GM23338 (cell line): ENCODE data around the gene TLE1. TPM values are rescaled to one million over a fixed set of nuclear protein-coding genes. Genes with fewer than 3 reads are reported as not detected.

Experiments used
- ATAC-seq: fragments of 200-7000 bp; cut with Tn5 transposase; 3 replicates; pipeline ENCODE4 v1.9.1; 2020
- DNase-seq: peaks from one replicate; pipeline ENCODE4 v3.0.0-alpha.2; 2015; ENCODE audit warnings: low spot score
- H2AFZ ChIP-seq: fragments of 200-600 bp; sonication (generic); 2 replicates; pipeline ENCODE4 v1.8.0; 2016; ENCODE audit warnings: antibody characterized with exemption, mild to moderate bottlenecking, moderate library complexity
- H3F3A ChIP-seq: fragments of 200-600 bp; sonication (generic); replicated peaks from 2 replicates; pipeline ENCODE4 v1.8.0; 2017; ENCODE audit warnings: antibody characterized with exemption, mixed run types, low read depth
- H3K27ac ChIP-seq: fragments of 200-600 bp; sonication (generic); 2 replicates; pipeline ENCODE4 v1.6.1; 2016; ENCODE audit warnings: low read depth
- H3K27me3 ChIP-seq: fragments of 200-600 bp; sonication (generic); 2 replicates; pipeline ENCODE4 v1.8.0; 2016; ENCODE audit warnings: mild to moderate bottlenecking, mixed run types, moderate library complexity; ENCODE audit not compliant: insufficient read depth
- H3K36me3 ChIP-seq: fragments of 200-600 bp; sonication (generic); 2 replicates; pipeline ENCODE4 v1.8.0; 2016; ENCODE audit warnings: mild to moderate bottlenecking; ENCODE audit not compliant: insufficient read depth
- H3K4me1 ChIP-seq: fragments of 200-600 bp; sonication (generic); 2 replicates; pipeline ENCODE4 v1.8.0; 2016; ENCODE audit warnings: mild to moderate bottlenecking, moderate library complexity; ENCODE audit not compliant: insufficient read depth
- H3K4me2 ChIP-seq: fragments of 200-600 bp; sonication (generic); 2 replicates; pipeline ENCODE4 v1.7.1; 2017; ENCODE audit warnings: mixed run types
- H3K4me3 ChIP-seq: fragments of 200-600 bp; sonication (generic); 2 replicates; pipeline ENCODE4 v1.6.1; 2016; ENCODE audit warnings: mixed run types
- H3K79me2 ChIP-seq: fragments of 200-600 bp; sonication (generic); replicated peaks from 2 replicates; pipeline ENCODE4 v1.8.0; 2017; ENCODE audit warnings: mild to moderate bottlenecking; ENCODE audit not compliant: insufficient read depth
- H3K9me2 ChIP-seq: fragments of 200-600 bp; sonication (generic); 2 replicates; pipeline ENCODE4 v1.8.0; 2017; ENCODE audit not compliant: insufficient read depth
- H4K20me1 ChIP-seq: fragments of 200-600 bp; sonication (generic); replicated peaks from 2 replicates; pipeline ENCODE4 v1.8.0; 2017; ENCODE audit warnings: mild to moderate bottlenecking; ENCODE audit not compliant: insufficient read depth
- H3K27ac Mint-ChIP-seq: 2 replicates; pipeline ENCODE4 v1.8.0; 2020; ENCODE audit warnings: inconsistent platforms, mild to moderate bottlenecking, moderate library complexity, mixed read lengths
- H3K27me3 Mint-ChIP-seq: 3 replicates; pipeline ENCODE4 v1.8.0; 2022; ENCODE audit warnings: low read depth, mild to moderate bottlenecking, moderate library complexity, mixed read lengths, inconsistent platforms; ENCODE audit not compliant: insufficient read depth, poor library complexity
- H3K36me3 Mint-ChIP-seq: 3 replicates; pipeline ENCODE4 v1.8.0; 2021; ENCODE audit warnings: low read depth, mild to moderate bottlenecking, inconsistent platforms, moderate library complexity, mixed read lengths
- H3K4me1 Mint-ChIP-seq: 3 replicates; pipeline ENCODE4 v1.8.0; 2020; ENCODE audit warnings: mild to moderate bottlenecking, inconsistent platforms, mixed read lengths
- H3K4me3 Mint-ChIP-seq: 3 replicates; pipeline ENCODE4 v1.8.0; 2021; ENCODE audit warnings: moderate library complexity, mild to moderate bottlenecking, inconsistent platforms, mixed read lengths
- H3K9me3 Mint-ChIP-seq: 3 replicates; pipeline ENCODE4 v1.8.0; 2020; ENCODE audit warnings: moderate library complexity, mild to moderate bottlenecking, inconsistent platforms, mixed read lengths
- CREB1 ChIP-seq: fragments of 250-450 bp; sonication (Bioruptor Pico); IDR thresholded peaks from 2 replicates; pipeline ENCODE4 v1.5.0; 2020; ENCODE audit warnings: low read depth, mild to moderate bottlenecking, moderate library complexity
- EZH2 ChIP-seq: fragments of 200-600 bp; sonication (generic); IDR thresholded peaks from one replicate; pipeline ENCODE4 v1.8.0; 2017; ENCODE audit warnings: antibody characterized with exemption, mild to moderate bottlenecking, low read depth; ENCODE audit not compliant: unreplicated experiment
- EZH2phosphoT487 ChIP-seq: fragments of 200-600 bp; sonication (generic); IDR thresholded peaks from one replicate; pipeline ENCODE4 v1.8.1; 2018; ENCODE audit warnings: antibody characterized with exemption; ENCODE audit not compliant: unreplicated experiment
- JUNB ChIP-seq: IDR thresholded peaks from one replicate; pipeline ENCODE4 v1.6.1; 2016; ENCODE audit warnings: antibody characterized with exemption; ENCODE audit not compliant: unreplicated experiment
- NANOG ChIP-seq: IDR thresholded peaks from 2 replicates; pipeline ENCODE4 v1.6.1; 2016; ENCODE audit warnings: antibody characterized with exemption, borderline replicate concordance
- POLR2AphosphoS5 ChIP-seq: IDR thresholded peaks from 2 replicates; pipeline ENCODE4 v1.6.1; 2016; ENCODE audit warnings: antibody characterized with exemption, low read depth
- STAT1 ChIP-seq: IDR thresholded peaks from one replicate; pipeline ENCODE4 v1.6.1; 2016; ENCODE audit warnings: antibody characterized with exemption; ENCODE audit not compliant: unreplicated experiment
- ZNF114 ChIP-seq: fragments of 250-450 bp; sonication (Bioruptor Pico); IDR thresholded peaks from 2 replicates; pipeline ENCODE4 v1.5.0; 2020; ENCODE audit warnings: mild to moderate bottlenecking, moderate library complexity
- ZNF331 ChIP-seq: fragments of 250-450 bp; sonication (Bioruptor Pico); IDR thresholded peaks from 2 replicates; pipeline ENCODE4 v1.5.0; 2020; ENCODE audit warnings: low read depth, mild to moderate bottlenecking, moderate library complexity
- polyA plus RNA-seq: library from polyadenylated mRNA; unstranded; fragments of >200 nt; fragmentation: Nextera tagmentation; extraction: Ambion mirVana; gene quantifications from 2 replicates; pipeline ENCODE4 v1.2.1, GENCODE V29; 2016
- total RNA-seq: library from RNA; depleted of rRNA; stranded (reverse); fragments of >200 nt; shearing (Covaris generic); gene quantifications from 2 replicates; pipeline ENCODE4 v1.2.3, GENCODE V29; 2014
- TF ChIP-seq, protein P1 (sequence below), 2 experiments: fragments of 200-600 bp in 1 of 2; sonication (generic) in 1 of 2; conservative IDR thresholded peaks; 2 replicates each; pipeline versions ENCODE4 v1.5.1 to v1.6.1; 2016 to 2017; ENCODE audit warnings: antibody characterized with exemption in 2 of 2, low read depth in 2 of 2, mild to moderate bottlenecking in 2 of 2, moderate library complexity in 1 of 2
- TF ChIP-seq, protein P2 (sequence below): fragments of 250-450 bp; sonication (Bioruptor Pico); IDR thresholded peaks from 2 replicates; pipeline ENCODE4 v1.5.0; 2020; ENCODE audit warnings: mild to moderate bottlenecking, moderate library complexity
- TF ChIP-seq, protein P3 (sequence below): IDR thresholded peaks from one replicate; pipeline ENCODE4 v1.6.1; 2018; ENCODE audit warnings: antibody characterized with exemption; ENCODE audit not compliant: unreplicated experiment
- TF ChIP-seq, protein P4 (sequence below): IDR thresholded peaks from 2 replicates; pipeline ENCODE4 v1.6.1; 2016; ENCODE audit warnings: antibody characterized with exemption

TLE1 gene
- total and polyA plus RNA-seq, 2 experiments from 2014 or later: 58.1 to 132 TPM

DNA sequence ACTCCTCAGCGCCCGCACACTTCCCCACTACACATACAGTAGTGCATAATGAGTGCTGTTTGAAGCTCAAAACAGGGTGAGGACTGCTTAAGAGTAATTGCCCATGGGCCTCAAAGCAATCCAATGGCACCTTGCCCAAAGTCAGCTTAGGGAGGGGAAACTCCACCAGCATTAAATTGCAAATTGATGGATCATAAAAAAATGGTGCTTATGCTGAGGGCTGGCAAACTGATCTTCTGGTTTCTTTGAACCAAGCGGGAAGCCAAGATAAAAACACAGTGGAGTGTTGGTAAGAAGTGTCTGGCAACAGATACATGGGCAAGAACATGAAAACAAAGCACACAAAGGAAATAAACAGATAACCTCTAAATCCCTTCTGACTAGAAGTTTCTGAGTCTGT is 28.0 kb downstream of the TLE1 start:
- H4K20me1 ChIP-seq: peaks cover 51% of the 10 kb centered on the region
- H3K4me3 ChIP-seq: no peak overlapping the region
- peak overlapping the region; percentile 38; the same call in 1 of the 2 replicates for H3K27ac Mint-ChIP-seq
- no peak for DNase-seq
- H3K9me3 Mint-ChIP-seq: no peaks in the 10 kb centered on the region
- no peak overlapping the region for H3K4me3 Mint-ChIP-seq
- H2AFZ ChIP-seq: no peak overlapping the region
- peaks cover 7% of the 10 kb centered on the region for H3K27me3 Mint-ChIP-seq
- ATAC-seq: no peak
- H3K9me2 ChIP-seq: no peaks in the 10 kb centered on the region
- H3K36me3 Mint-ChIP-seq: peaks cover 51% of the 10 kb centered on the region
- peaks cover 96% of the 10 kb centered on the region for H3K79me2 ChIP-seq
- TF ChIP-seq EZH2phosphoT487: no peak
- TF ChIP-seq, protein P1, sequence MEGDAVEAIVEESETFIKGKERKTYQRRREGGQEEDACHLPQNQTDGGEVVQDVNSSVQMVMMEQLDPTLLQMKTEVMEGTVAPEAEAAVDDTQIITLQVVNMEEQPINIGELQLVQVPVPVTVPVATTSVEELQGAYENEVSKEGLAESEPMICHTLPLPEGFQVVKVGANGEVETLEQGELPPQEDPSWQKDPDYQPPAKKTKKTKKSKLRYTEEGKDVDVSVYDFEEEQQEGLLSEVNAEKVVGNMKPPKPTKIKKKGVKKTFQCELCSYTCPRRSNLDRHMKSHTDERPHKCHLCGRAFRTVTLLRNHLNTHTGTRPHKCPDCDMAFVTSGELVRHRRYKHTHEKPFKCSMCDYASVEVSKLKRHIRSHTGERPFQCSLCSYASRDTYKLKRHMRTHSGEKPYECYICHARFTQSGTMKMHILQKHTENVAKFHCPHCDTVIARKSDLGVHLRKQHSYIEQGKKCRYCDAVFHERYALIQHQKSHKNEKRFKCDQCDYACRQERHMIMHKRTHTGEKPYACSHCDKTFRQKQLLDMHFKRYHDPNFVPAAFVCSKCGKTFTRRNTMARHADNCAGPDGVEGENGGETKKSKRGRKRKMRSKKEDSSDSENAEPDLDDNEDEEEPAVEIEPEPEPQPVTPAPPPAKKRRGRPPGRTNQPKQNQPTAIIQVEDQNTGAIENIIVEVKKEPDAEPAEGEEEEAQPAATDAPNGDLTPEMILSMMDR (conservative IDR thresholded peaks at IDR 0.05; ENCODE audit: low read depth in 2 of 2): no peak
- TF ChIP-seq, protein P2, sequence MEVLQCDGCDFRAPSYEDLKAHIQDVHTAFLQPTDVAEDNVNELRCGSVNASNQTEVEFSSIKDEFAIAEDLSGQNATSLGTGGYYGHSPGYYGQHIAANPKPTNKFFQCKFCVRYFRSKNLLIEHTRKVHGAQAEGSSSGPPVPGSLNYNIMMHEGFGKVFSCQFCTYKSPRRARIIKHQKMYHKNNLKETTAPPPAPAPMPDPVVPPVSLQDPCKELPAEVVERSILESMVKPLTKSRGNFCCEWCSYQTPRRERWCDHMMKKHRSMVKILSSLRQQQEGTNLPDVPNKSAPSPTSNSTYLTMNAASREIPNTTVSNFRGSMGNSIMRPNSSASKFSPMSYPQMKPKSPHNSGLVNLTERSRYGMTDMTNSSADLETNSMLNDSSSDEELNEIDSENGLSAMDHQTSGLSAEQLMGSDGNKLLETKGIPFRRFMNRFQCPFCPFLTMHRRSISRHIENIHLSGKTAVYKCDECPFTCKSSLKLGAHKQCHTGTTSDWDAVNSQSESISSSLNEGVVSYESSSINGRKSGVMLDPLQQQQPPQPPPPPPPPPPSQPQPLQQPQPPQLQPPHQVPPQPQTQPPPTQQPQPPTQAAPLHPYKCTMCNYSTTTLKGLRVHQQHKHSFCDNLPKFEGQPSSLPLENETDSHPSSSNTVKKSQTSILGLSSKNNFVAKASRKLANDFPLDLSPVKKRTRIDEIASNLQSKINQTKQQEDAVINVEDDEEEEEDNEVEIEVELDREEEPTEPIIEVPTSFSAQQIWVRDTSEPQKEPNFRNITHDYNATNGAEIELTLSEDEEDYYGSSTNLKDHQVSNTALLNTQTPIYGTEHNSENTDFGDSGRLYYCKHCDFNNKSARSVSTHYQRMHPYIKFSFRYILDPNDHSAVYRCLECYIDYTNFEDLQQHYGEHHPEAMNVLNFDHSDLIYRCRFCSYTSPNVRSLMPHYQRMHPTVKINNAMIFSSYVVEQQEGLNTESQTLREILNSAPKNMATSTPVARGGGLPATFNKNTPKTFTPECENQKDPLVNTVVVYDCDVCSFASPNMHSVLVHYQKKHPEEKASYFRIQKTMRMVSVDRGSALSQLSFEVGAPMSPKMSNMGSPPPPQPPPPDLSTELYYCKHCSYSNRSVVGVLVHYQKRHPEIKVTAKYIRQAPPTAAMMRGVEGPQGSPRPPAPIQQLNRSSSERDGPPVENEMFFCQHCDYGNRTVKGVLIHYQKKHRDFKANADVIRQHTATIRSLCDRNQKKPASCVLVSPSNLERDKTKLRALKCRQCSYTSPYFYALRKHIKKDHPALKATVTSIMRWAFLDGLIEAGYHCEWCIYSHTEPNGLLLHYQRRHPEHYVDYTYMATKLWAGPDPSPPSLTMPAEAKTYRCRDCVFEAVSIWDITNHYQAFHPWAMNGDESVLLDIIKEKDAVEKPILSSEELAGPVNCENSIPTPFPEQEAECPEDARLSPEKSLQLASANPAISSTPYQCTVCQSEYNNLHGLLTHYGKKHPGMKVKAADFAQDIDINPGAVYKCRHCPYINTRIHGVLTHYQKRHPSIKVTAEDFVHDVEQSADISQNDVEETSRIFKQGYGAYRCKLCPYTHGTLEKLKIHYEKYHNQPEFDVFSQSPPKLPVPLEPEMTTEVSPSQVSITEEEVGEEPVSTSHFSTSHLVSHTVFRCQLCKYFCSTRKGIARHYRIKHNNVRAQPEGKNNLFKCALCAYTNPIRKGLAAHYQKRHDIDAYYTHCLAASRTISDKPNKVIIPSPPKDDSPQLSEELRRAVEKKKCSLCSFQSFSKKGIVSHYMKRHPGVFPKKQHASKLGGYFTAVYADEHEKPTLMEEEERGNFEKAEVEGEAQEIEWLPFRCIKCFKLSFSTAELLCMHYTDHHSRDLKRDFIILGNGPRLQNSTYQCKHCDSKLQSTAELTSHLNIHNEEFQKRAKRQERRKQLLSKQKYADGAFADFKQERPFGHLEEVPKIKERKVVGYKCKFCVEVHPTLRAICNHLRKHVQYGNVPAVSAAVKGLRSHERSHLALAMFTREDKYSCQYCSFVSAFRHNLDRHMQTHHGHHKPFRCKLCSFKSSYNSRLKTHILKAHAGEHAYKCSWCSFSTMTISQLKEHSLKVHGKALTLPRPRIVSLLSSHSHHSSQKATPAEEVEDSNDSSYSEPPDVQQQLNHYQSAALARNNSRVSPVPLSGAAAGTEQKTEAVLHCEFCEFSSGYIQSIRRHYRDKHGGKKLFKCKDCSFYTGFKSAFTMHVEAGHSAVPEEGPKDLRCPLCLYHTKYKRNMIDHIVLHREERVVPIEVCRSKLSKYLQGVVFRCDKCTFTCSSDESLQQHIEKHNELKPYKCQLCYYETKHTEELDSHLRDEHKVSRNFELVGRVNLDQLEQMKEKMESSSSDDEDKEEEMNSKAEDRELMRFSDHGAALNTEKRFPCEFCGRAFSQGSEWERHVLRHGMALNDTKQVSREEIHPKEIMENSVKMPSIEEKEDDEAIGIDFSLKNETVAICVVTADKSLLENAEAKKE (CRISPR knock-in tag): no peak
- no peak for TF ChIP-seq STAT1
- TF ChIP-seq, protein P3, sequence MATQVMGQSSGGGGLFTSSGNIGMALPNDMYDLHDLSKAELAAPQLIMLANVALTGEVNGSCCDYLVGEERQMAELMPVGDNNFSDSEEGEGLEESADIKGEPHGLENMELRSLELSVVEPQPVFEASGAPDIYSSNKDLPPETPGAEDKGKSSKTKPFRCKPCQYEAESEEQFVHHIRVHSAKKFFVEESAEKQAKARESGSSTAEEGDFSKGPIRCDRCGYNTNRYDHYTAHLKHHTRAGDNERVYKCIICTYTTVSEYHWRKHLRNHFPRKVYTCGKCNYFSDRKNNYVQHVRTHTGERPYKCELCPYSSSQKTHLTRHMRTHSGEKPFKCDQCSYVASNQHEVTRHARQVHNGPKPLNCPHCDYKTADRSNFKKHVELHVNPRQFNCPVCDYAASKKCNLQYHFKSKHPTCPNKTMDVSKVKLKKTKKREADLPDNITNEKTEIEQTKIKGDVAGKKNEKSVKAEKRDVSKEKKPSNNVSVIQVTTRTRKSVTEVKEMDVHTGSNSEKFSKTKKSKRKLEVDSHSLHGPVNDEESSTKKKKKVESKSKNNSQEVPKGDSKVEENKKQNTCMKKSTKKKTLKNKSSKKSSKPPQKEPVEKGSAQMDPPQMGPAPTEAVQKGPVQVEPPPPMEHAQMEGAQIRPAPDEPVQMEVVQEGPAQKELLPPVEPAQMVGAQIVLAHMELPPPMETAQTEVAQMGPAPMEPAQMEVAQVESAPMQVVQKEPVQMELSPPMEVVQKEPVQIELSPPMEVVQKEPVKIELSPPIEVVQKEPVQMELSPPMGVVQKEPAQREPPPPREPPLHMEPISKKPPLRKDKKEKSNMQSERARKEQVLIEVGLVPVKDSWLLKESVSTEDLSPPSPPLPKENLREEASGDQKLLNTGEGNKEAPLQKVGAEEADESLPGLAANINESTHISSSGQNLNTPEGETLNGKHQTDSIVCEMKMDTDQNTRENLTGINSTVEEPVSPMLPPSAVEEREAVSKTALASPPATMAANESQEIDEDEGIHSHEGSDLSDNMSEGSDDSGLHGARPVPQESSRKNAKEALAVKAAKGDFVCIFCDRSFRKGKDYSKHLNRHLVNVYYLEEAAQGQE: no peak
- TF ChIP-seq ZNF114 (CRISPR knock-in tag): no peak
- TF ChIP-seq POLR2AphosphoS5: no peak
- no peak for TF ChIP-seq CREB1 (CRISPR knock-in tag)
- TF ChIP-seq JUNB: no peak
- TF ChIP-seq ZNF331 (CRISPR knock-in tag): no peak
- TF ChIP-seq, protein P4, sequence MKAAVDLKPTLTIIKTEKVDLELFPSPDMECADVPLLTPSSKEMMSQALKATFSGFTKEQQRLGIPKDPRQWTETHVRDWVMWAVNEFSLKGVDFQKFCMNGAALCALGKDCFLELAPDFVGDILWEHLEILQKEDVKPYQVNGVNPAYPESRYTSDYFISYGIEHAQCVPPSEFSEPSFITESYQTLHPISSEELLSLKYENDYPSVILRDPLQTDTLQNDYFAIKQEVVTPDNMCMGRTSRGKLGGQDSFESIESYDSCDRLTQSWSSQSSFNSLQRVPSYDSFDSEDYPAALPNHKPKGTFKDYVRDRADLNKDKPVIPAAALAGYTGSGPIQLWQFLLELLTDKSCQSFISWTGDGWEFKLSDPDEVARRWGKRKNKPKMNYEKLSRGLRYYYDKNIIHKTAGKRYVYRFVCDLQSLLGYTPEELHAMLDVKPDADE: no peak
- no peak for TF ChIP-seq NANOG
- TF ChIP-seq EZH2: no peak
- no peaks in the 10 kb centered on the region for H3K27me3 ChIP-seq
- peak overlapping the region; percentile 39 for H3K27ac ChIP-seq
- H3K4me1 ChIP-seq: peaks cover 78% of the 10 kb centered on the region
- H3K4me2 ChIP-seq: peak overlapping the region; percentile 65; the same call in 1 of the 2 replicates
- peaks cover 5% of the 10 kb centered on the region; the same call in 1 of the 2 replicates for H3K36me3 ChIP-seq
- H3K4me1 Mint-ChIP-seq: peaks cover 77% of the 10 kb centered on the region
- H3F3A ChIP-seq: peaks cover 12% of the 10 kb centered on the region
